GM12878 (cell line): ENCODE measurements around the gene UBA7. TPM values are rescaled to one million over a fixed set of nuclear protein-coding genes. Genes with fewer than 3 reads are reported as not detected.

Experiments
- BRCA1 ChIP-seq: IDR thresholded peaks from 2 replicates; pipeline ENCODE4 v1.6.1; 2011; ENCODE audit warnings: low read depth, low read length, improper control_type of control experiment
- CBFB ChIP-seq: IDR thresholded peaks from 2 replicates; pipeline ENCODE4 v1.6.1; 2016; ENCODE audit warnings: antibody characterized with exemption, low read depth
- CBX3 ChIP-seq: fragments of 200-600 bp; sonication (generic); IDR thresholded peaks from 2 replicates; pipeline ENCODE4 v1.6.1; 2016; ENCODE audit warnings: low read depth, borderline replicate concordance
- CBX5 ChIP-seq: sonication (generic); IDR thresholded peaks from 2 replicates; pipeline ENCODE4 v1.6.1; 2016; ENCODE audit warnings: low read depth, moderate library complexity, mild to moderate bottlenecking, inconsistent platforms
- EED ChIP-seq: sonication (generic); IDR thresholded peaks from 2 replicates; pipeline ENCODE4 v1.6.1; 2016; ENCODE audit warnings: antibody characterized with exemption, low read depth
- EP300 ChIP-seq, 2 experiments: fragments of 150-350 bp in 1 of 2; IDR thresholded peaks; 2 replicates each; pipeline ENCODE4 v1.6.1; 2011 to 2012; ENCODE audit warnings: low read depth in 2 of 2, low read length in 2 of 2, borderline replicate concordance in 1 of 2, improper control_type of control experiment in 1 of 2, inconsistent platforms in 1 of 2; ENCODE audit not compliant: control insufficient read depth in 1 of 2
- HCFC1 ChIP-seq: fragments of 150-350 bp; IDR thresholded peaks from 2 replicates; pipeline ENCODE4 v1.6.1; 2014; ENCODE audit warnings: low read length
- HDGF ChIP-seq: fragments of 450-650 bp; IDR thresholded peaks from 2 replicates; pipeline ENCODE4 v1.6.1; 2016; ENCODE audit warnings: antibody characterized with exemption
- IRF4 ChIP-seq: IDR thresholded peaks from 2 replicates; pipeline ENCODE4 v1.6.1; 2011; ENCODE audit warnings: low read depth, low read length
- KAT2A ChIP-seq: conservative IDR thresholded peaks from 2 replicates; pipeline ENCODE4 v1.6.1; 2011; ENCODE audit warnings: low read depth, low read length; ENCODE audit not compliant: control insufficient read depth
- LARP7 ChIP-seq: fragments of 450-650 bp; IDR thresholded peaks from 2 replicates; pipeline ENCODE4 v1.6.1; 2017; ENCODE audit warnings: mild to moderate bottlenecking
- MTA3 ChIP-seq: IDR thresholded peaks from 2 replicates; pipeline ENCODE4 v1.6.1; 2012; ENCODE audit warnings: low read length, inconsistent platforms, borderline replicate concordance
- MYB ChIP-seq: fragments of 150-350 bp; IDR thresholded peaks from 2 replicates; pipeline ENCODE4 v1.6.1; 2014; ENCODE audit warnings: mild to moderate bottlenecking, low read depth, low read length, borderline replicate concordance
- NKRF ChIP-seq: fragments of 450-650 bp; conservative IDR thresholded peaks from 2 replicates; pipeline ENCODE4 v1.6.1; 2017; ENCODE audit warnings: mild to moderate bottlenecking, moderate library complexity
- NR2C1 ChIP-seq: fragments of 450-650 bp; IDR thresholded peaks from 2 replicates; pipeline ENCODE4 v1.6.1; 2017; ENCODE audit warnings: antibody characterized with exemption, mild to moderate bottlenecking, moderate library complexity
- PAX5 ChIP-seq: IDR thresholded peaks from 2 replicates; pipeline ENCODE4 v1.6.1; 2011; ENCODE audit warnings: low read depth, low read length, borderline replicate concordance
- POLR2A ChIP-seq: IDR thresholded peaks from 2 replicates; pipeline ENCODE4 v1.6.1; 2011; ENCODE audit warnings: low read depth, mild to moderate bottlenecking, low read length
- POLR2AphosphoS5 ChIP-seq: IDR thresholded peaks from 2 replicates; pipeline ENCODE4 v1.6.1; 2011; ENCODE audit warnings: mild to moderate bottlenecking, low read length, inconsistent platforms
- RELA ChIP-seq: fragments of 450-650 bp; IDR thresholded peaks from 2 replicates; pipeline ENCODE4 v1.8.0; 2014; ENCODE audit warnings: borderline replicate concordance; ENCODE audit not compliant: partially characterized antibody
- SP1 ChIP-seq: IDR thresholded peaks from one replicate; pipeline ENCODE4 v1.6.1; 2011; ENCODE audit warnings: low read depth, low read length
- SREBF2 ChIP-seq: IDR thresholded peaks from 2 replicates; pipeline ENCODE4 v1.6.1; 2012; ENCODE audit warnings: mild to moderate bottlenecking, low read length
- TARDBP ChIP-seq: IDR thresholded peaks from 2 replicates; pipeline ENCODE4 v1.6.1; 2016; ENCODE audit warnings: borderline replicate concordance
- TCF7 ChIP-seq: IDR thresholded peaks from 2 replicates; pipeline ENCODE4 v1.6.1; 2014; ENCODE audit warnings: antibody characterized with exemption, borderline replicate concordance
- ZNF622 ChIP-seq: fragments of 450-650 bp; IDR thresholded peaks from 2 replicates; pipeline ENCODE4 v1.6.1; 2017; ENCODE audit warnings: mild to moderate bottlenecking, inconsistent platforms
- polyA plus RNA-seq, 11 experiments: library from polyadenylated mRNA; depleted of rRNA in 4 of 11; unstranded in 6 of 11; stranded (reverse) in 5 of 11; fragments of >200 nt; fragmentation: Nextera tagmentation in 4 of 11; fragmentation: Illumina TruSeq in 1 of 11; extraction: Ambion mirVana in 4 of 11; extraction: Trizol in 1 of 11; gene quantifications; 1 replicate in 1 of 11; 2 replicates in 10 of 11; pipeline versions ENCODE4 v1.2.1 to v1.2.3, GENCODE V29; 2011 to 2016; ENCODE audit warnings: inconsistent platforms in 2 of 11, missing spikeins in 2 of 11, low read depth in 1 of 11
- total RNA-seq, 4 experiments: library from RNA; depleted of rRNA in 3 of 4; stranded (reverse); fragments of >200 nt in 3 of 4; fragmentation: Illumina TruSeq in 1 of 4; extraction: Trizol in 1 of 4; gene quantifications; 2 replicates each; pipeline versions ENCODE4 v1.2.1 to v1.2.3, GENCODE V29; 2013 to 2021
- TF ChIP-seq, protein P1 (sequence below): fragments of 450-650 bp; IDR thresholded peaks from 2 replicates; pipeline ENCODE4 v1.6.1; 2018; ENCODE audit warnings: borderline replicate concordance, mild to moderate bottlenecking; ENCODE audit not compliant: partially characterized antibody
- TF ChIP-seq, protein P2 (sequence below): fragments of 450-650 bp; formaldehyde crosslinking; IDR thresholded peaks from 2 replicates; pipeline ENCODE4 v1.4.0; 2022; ENCODE audit warnings: mild to moderate bottlenecking, moderate library complexity

UBA7 gene
- total and polyA plus RNA-seq, 10 of the 15 experiments (the other 5 are each of a cell fraction or from before 2014, with no cell fraction given), result 11.8 to 116 (median 46.7) TPM

DNA sequence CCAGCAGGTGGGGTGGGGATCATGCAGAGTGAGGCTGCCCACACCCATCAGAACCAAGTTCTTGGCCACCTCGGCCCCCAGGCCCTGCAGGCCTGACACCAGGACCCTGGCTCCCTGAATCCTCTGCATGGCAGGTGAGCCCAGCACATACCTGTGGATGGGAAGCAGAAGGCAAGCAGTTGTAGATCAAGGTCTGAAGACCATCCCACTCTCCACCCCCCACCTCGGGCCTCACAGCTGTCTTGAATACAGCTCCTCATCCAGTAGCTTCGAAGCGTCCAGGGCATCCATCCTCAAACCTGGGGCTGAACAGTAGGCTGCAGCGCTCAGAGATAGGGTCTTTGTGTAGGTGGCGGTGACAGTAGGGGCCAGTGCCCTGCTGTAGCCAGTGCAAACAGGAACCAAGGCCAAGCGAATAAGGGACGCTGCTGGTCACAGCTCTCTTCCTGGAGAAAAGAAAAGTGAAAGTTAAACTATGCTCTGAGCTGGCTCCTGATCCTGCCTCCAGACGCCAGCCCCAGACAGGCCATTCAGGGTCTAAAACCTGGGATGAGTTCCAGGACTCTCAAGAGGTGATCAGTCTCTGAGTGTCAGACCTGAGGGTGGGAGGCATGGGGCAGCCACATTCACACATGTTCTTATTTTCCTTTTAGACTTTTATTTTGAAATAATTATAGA, at the start of gene UBA7 (continued):
- TF ChIP-seq EED (peak; percentile 51; the same call in 1 of the 2 replicates), TCF7 (no peak), POLR2AphosphoS5 (peak; percentile 79), MTA3 (no peak), PAX5 (no peak), BRCA1 (no peak), CBFB (no peak), LARP7 (0 out of 2 replicates have a peak, but pooled peaks have one; percentile 37), HDGF (no peak), POLR2A (peak; percentile 84), EP300 (IDR thresholded peaks at IDR 0.05; ENCODE audit: borderline replicate concordance in 1 of 2, control insufficient read depth in 1 of 2, low read depth in 2 of 2, low read length in 2 of 2) (no peak), IRF4 (no peak), MYB (no peak), SREBF2 (no peak), NKRF (0 out of 2 replicates have a peak, but pooled peaks have one; percentile 42), CBX5 (no peak), ZNF622 (no peak), KAT2A (no peak), SP1 (no peak), NR2C1 (no peak), TARDBP (no peak), HCFC1 (peak; percentile 47), CBX3 (no peak), RELA (no peak)
- TF ChIP-seq, protein P1, sequence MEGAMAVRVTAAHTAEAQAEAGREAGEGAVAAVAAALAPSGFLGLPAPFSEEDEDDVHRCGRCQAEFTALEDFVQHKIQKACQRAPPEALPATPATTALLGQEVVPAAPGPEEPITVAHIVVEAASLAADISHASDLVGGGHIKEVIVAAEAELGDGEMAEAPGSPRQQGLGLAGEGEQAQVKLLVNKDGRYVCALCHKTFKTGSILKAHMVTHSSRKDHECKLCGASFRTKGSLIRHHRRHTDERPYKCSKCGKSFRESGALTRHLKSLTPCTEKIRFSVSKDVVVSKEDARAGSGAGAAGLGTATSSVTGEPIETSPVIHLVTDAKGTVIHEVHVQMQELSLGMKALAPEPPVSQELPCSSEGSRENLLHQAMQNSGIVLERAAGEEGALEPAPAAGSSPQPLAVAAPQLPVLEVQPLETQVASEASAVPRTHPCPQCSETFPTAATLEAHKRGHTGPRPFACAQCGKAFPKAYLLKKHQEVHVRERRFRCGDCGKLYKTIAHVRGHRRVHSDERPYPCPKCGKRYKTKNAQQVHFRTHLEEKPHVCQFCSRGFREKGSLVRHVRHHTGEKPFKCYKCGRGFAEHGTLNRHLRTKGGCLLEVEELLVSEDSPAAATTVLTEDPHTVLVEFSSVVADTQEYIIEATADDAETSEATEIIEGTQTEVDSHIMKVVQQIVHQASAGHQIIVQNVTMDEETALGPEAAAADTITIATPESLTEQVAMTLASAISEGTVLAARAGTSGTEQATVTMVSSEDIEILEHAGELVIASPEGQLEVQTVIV, result no peak
- TF ChIP-seq, protein P2, sequence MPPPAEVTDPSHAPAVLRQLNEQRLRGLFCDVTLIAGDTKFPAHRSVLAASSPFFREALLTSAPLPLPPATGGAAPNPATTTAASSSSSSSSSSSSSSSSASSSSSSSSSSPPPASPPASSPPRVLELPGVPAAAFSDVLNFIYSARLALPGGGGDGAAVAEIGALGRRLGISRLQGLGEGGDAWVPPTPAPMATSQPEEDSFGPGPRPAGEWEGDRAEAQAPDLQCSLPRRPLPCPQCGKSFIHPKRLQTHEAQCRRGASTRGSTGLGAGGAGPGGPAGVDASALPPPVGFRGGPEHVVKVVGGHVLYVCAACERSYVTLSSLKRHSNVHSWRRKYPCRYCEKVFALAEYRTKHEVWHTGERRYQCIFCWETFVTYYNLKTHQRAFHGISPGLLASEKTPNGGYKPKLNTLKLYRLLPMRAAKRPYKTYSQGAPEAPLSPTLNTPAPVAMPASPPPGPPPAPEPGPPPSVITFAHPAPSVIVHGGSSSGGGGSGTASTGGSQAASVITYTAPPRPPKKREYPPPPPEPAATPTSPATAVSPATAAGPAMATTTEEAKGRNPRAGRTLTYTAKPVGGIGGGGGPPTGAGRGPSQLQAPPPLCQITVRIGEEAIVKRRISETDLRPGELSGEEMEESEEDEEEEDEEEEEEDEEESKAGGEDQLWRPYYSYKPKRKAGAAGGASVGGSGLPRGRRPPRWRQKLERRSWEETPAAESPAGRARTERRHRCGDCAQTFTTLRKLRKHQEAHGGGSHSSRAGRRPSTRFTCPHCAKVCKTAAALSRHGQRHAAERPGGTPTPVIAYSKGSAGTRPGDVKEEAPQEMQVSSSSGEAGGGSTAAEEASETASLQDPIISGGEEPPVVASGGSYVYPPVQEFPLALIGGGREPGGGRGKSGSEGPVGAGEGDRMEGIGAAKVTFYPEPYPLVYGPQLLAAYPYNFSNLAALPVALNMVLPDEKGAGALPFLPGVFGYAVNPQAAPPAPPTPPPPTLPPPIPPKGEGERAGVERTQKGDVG, result no peak
